ENCODE results near the gene ALKBH3. TPM values are rescaled to one million over a fixed set of nuclear protein-coding genes. Genes with fewer than 3 reads are reported as not detected.

ALKBH3 gene
- total and polyA plus RNA-seq, 2 of the 13 experiments (the other 11 are each of a cell fraction or from before 2014, with no cell fraction given), result 17.8 to 36.1 TPM

GRCh38 chr11:43950311-43950855 lies 69.8 kb downstream of the ALKBH3 start:
- no TSS peak for BruUV-seq (replicated peaks)
- H3K4me3 ChIP-seq (replicated peaks in 1 of 3; ENCODE audit: insufficient read depth in 1 of 3, low read depth in 2 of 3, low read length in 3 of 3), result no peak overlapping the region
- FAIRE-seq (no peak), DNase-seq (ENCODE audit: low spot score) (no peak), ATAC-seq (no peak)
- WGBS (ENCODE audit: low lambda C conversion rate), result 2% methylated on average over 5 of the region's 5 CpGs
- ChIA-PET POLR2A (no interaction called here), CTCF (ENCODE audit: low intra/inter-chr PET ratio, low total read pairs) (no interaction called here)
- no peak overlapping the region for H2AFZ ChIP-seq (ENCODE audit: low read length)
- no peak for TF ChIP-seq MED13 (CRISPR knock-in tag; IDR thresholded peaks at IDR 0.05)
- TF ChIP-seq JDP2 (CRISPR knock-in tag; IDR thresholded peaks at IDR 0.05; ENCODE audit: borderline replicate concordance), result no peak
- no peaks in the 10 kb centered on the region for H4K20me1 ChIP-seq (ENCODE audit: insufficient read depth, low read length)
- H3K4me1 ChIP-seq (ENCODE audit: insufficient read depth, low read length), result no peaks in the 10 kb centered on the region
- in situ Hi-C loops (cut with HindIII; ENCODE audit: extremely low pct_ligation_motif_present, low pct_unique_long_range_greater_than_20kb) (no loop called here), intact Hi-C loops (cut with micrococcal nuclease; ENCODE audit: unreplicated experiment) (no loop called here)
- no peak overlapping the region for H3K4me2 ChIP-seq (ENCODE audit: low read depth, low read length)
- H3K9me3 ChIP-seq (ENCODE audit: low read length), result no peaks in the 10 kb centered on the region
- peaks cover 1 to 13% of the 10 kb centered on the region in 2 experiments; a peak in 4 of 5 replicates for H3K27me3 ChIP-seq (ENCODE audit: control insufficient read depth in 1 of 2, insufficient read depth in 2 of 2, low read length in 2 of 2)
- no peaks in the 10 kb centered on the region for H3K79me2 ChIP-seq (ENCODE audit: insufficient read depth, low read length)
- H3K27ac ChIP-seq (ENCODE audit: extremely low read length, insufficient read depth, low read length), result no peak overlapping the region
- no peak overlapping the region for H3K9ac ChIP-seq (ENCODE audit: insufficient read depth, low read depth, low read length)
- H3K36me3 ChIP-seq (replicated peaks in 1 of 2; ENCODE audit: control insufficient read depth in 1 of 2, insufficient read depth in 2 of 2, low read length in 2 of 2), result no peaks in the 10 kb centered on the region

GRCh38 chr11:43951231-43951630 lies 70.6 kb downstream of the ALKBH3 start:
- Histone ChIP-seq H3K4me1 (ENCODE audit: insufficient read depth, low read length) (no peaks in the 10 kb centered on the region), H3K27ac (ENCODE audit: extremely low read length, insufficient read depth, low read length) (no peak overlapping the region), H3K9me3 (ENCODE audit: low read length) (no peaks in the 10 kb centered on the region), H2AFZ (ENCODE audit: low read length) (no peak overlapping the region), H3K4me2 (ENCODE audit: low read depth, low read length) (no peak overlapping the region), H4K20me1 (ENCODE audit: insufficient read depth, low read length) (no peaks in the 10 kb centered on the region), H3K27me3 (ENCODE audit: control insufficient read depth in 1 of 2, insufficient read depth in 2 of 2, low read length in 2 of 2) (peaks cover 1 to 14% of the 10 kb centered on the region in 2 experiments; a peak in 4 of 5 replicates), H3K36me3 (replicated peaks in 1 of 2; ENCODE audit: control insufficient read depth in 1 of 2, insufficient read depth in 2 of 2, low read length in 2 of 2) (no peaks in the 10 kb centered on the region), H3K9ac (ENCODE audit: insufficient read depth, low read depth, low read length) (no peak overlapping the region), H3K4me3 (replicated peaks in 1 of 3; ENCODE audit: insufficient read depth in 1 of 3, low read depth in 2 of 3, low read length in 3 of 3) (no peak overlapping the region), H3K79me2 (ENCODE audit: insufficient read depth, low read length) (no peaks in the 10 kb centered on the region)
- no peak for DNase-seq (ENCODE audit: low spot score)
- no peak for FAIRE-seq
- POLR2A ChIA-PET, result no interaction called here
- 100% methylated on average over 1 of the region's 1 CpG for WGBS (ENCODE audit: low lambda C conversion rate)
- ATAC-seq, result no peak
- CTCF ChIA-PET (ENCODE audit: low intra/inter-chr PET ratio, low total read pairs), result no interaction called here
- in situ Hi-C loops (cut with HindIII; ENCODE audit: extremely low pct_ligation_motif_present, low pct_unique_long_range_greater_than_20kb) (no loop called here), intact Hi-C loops (cut with micrococcal nuclease; ENCODE audit: unreplicated experiment) (no loop called here)
- no TSS peak for BruUV-seq (replicated peaks)
- TF ChIP-seq KLF13 (CRISPR knock-in tag; IDR thresholded peaks at IDR 0.05), result no peak
- TF ChIP-seq ZNF747 (CRISPR knock-in tag; IDR thresholded peaks at IDR 0.05; ENCODE audit: borderline replicate concordance), result no peak
- no peak for TF ChIP-seq NR2C2 (CRISPR knock-in tag; IDR thresholded peaks at IDR 0.05; ENCODE audit: borderline replicate concordance)
- TF ChIP-seq ZBTB1 (CRISPR knock-in tag; IDR thresholded peaks at IDR 0.05; ENCODE audit: borderline replicate concordance), result no peak
- TF ChIP-seq TBX3 (IDR thresholded peaks at IDR 0.05; ENCODE audit: borderline replicate concordance), result no peak
- no peak for TF ChIP-seq CHD2 (IDR thresholded peaks at IDR 0.05; ENCODE audit: low read depth, low read length)
- TF ChIP-seq RBM22 (optimal IDR thresholded peaks at IDR 0.05; ENCODE audit: low read length), result no peak
- TF ChIP-seq FOXP1 (IDR thresholded peaks at IDR 0.05), result no peak
- TF ChIP-seq FOXP1 (CRISPR knock-in tag; IDR thresholded peaks at IDR 0.05), result no peak
- TF ChIP-seq E2F2 (CRISPR knock-in tag; IDR thresholded peaks at IDR 0.05; ENCODE audit: borderline replicate concordance), result no peak
- no peak for TF ChIP-seq ZNF20 (CRISPR knock-in tag; IDR thresholded peaks at IDR 0.05)
- no peak for TF ChIP-seq CSRNP1 (CRISPR knock-in tag; IDR thresholded peaks at IDR 0.05)
- TF ChIP-seq BORCS8-MEF2B (CRISPR knock-in tag; IDR thresholded peaks at IDR 0.05), result no peak
- no peak for TF ChIP-seq WIZ (CRISPR knock-in tag; IDR thresholded peaks at IDR 0.05)
